Smooth muscle cell (in vitro differentiated cells): ENCODE results near the gene WDR33. TPM values are rescaled to one million over a fixed set of nuclear protein-coding genes. Genes with fewer than 3 reads are reported as not detected.
A peak's percentile ranks its signal among the peaks of the same experiment; 100 is the strongest.

ENCODE experiments used
- DNase-seq: peaks from one replicate; lab custom pipeline; 2025; ENCODE audit not compliant: unreplicated experiment; lab: John Stamatoyannopoulos, UW
- H2AFZ ChIP-seq: fragments of 200-600 bp; sonication (generic); 2 replicates; pipeline ENCODE4 v1.6.0; 2016; ENCODE audit warnings: antibody characterized with exemption, low read depth, mild to moderate bottlenecking
- H3F3A ChIP-seq: fragments of 200-600 bp; sonication (generic); 2 replicates; pipeline ENCODE4 v1.6.0; 2017; ENCODE audit warnings: antibody characterized with exemption, low read depth
- H3K27ac ChIP-seq: fragments of 200-600 bp; sonication (generic); 2 replicates; pipeline ENCODE4 v1.5.1; 2016; ENCODE audit warnings: low read depth, mild to moderate bottlenecking
- H3K27me3 ChIP-seq: fragments of 200-600 bp; sonication (generic); 2 replicates; pipeline ENCODE4 v1.6.1; 2016; ENCODE audit warnings: low read depth, mild to moderate bottlenecking
- H3K36me3 ChIP-seq: fragments of 200-600 bp; sonication (generic); 2 replicates; pipeline ENCODE4 v1.5.1; 2016; ENCODE audit warnings: low read depth
- H3K4me1 ChIP-seq: fragments of 200-600 bp; sonication (generic); 2 replicates; pipeline ENCODE4 v1.5.1; 2016; ENCODE audit warnings: low read depth
- H3K4me2 ChIP-seq: fragments of 200-600 bp; sonication (generic); 2 replicates; pipeline ENCODE4 v1.6.0; 2016; ENCODE audit warnings: mild to moderate bottlenecking
- H3K4me3 ChIP-seq: fragments of 200-600 bp; sonication (generic); 2 replicates; pipeline ENCODE4 v1.5.1; 2016; ENCODE audit warnings: mild to moderate bottlenecking
- H3K79me2 ChIP-seq: fragments of 200-600 bp; sonication (generic); 2 replicates; pipeline ENCODE4 v1.6.0; 2016; ENCODE audit warnings: low read depth, mild to moderate bottlenecking
- H3K9ac ChIP-seq: fragments of 200-600 bp; sonication (generic); 2 replicates; pipeline ENCODE4 v1.6.0; 2016; ENCODE audit warnings: low read depth
- H3K9me3 ChIP-seq: fragments of 200-600 bp; sonication (generic); replicated peaks from 2 replicates; pipeline ENCODE4 v1.5.1; 2016; ENCODE audit warnings: low read depth
- H4K20me1 ChIP-seq: fragments of 200-600 bp; sonication (generic); 2 replicates; pipeline ENCODE4 v1.6.0; 2016; ENCODE audit warnings: low read depth
- WGBS: methylation state at CpG from one replicate; pipeline ENCODE4 v1.1.7; 2016; ENCODE audit warnings: low lambda C conversion rate; 5-methylcytosine and 5-hydroxymethylcytosine counted together
- polyA plus RNA-seq: library from polyadenylated mRNA; unstranded; fragments of >200 nt; fragmentation: Nextera tagmentation; extraction: Ambion mirVana; gene quantifications from 2 replicates; pipeline ENCODE4 v1.2.1, GENCODE V29; 2016
- total RNA-seq: library from RNA; depleted of rRNA; stranded (reverse); fragments of >200 nt; gene quantifications from 2 replicates; pipeline ENCODE4 v1.2.3, GENCODE V29; 2014
- TF ChIP-seq, protein P1 (sequence below): fragments of 200-600 bp; sonication (generic); IDR thresholded peaks from 2 replicates; pipeline ENCODE4 v1.5.1; 2017; ENCODE audit warnings: borderline replicate concordance, mild to moderate bottlenecking, antibody characterized with exemption; ENCODE audit not compliant: insufficient read depth, poor library complexity, severe bottlenecking

The WDR33 gene
- total and polyA plus RNA-seq, 2 experiments from 2014 or later: 30.4 to 43.3 TPM

DNA sequence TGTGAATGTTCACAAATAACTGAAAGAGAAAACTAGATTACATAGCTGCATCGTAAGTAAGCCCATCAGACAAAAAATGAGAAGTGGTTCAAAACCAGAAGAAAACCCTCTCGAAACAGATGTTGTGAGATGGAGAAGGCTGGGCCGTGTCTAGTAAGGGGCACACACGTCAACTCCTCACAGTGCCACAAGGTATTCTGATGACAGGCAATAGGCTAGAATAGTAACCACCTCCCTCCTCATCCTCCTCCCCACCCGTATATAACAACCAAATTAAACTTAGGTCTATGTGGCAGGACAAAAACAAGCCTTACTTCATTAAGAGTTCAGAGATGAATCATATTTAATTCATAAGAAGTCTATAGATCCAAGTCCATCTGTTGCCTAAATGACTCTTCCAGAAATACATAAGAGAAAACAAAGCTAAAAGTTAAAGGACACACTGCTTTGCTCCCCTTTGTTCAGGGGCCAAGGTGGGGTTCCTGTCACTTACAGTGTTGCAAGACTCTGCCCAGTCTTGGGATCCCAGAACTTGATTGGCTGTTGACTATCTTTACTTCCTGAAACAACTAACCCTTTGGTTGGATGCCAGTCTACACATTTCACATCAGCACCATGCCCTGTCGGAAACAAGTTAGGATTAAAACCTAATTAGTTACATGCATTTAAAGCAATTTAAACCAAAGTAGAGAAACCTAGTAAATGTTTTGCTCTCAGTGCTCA is 84.7 kb downstream of the WDR33 start:
- Histone ChIP-seq H3F3A (no peaks in the 10 kb centered on the region), H2AFZ (no peak overlapping the region), H3K36me3 (no peaks in the 10 kb centered on the region), H3K9me3 (no peaks in the 10 kb centered on the region), H3K4me1 (no peaks in the 10 kb centered on the region), H3K4me3 (no peak overlapping the region), H4K20me1 (peaks cover 5% of the 10 kb centered on the region), H3K27me3 (no peaks in the 10 kb centered on the region), H3K4me2 (no peak overlapping the region), H3K79me2 (no peaks in the 10 kb centered on the region), H3K27ac (no peak overlapping the region), H3K9ac (no peak overlapping the region)
- 98% methylated on average over 6 of the region's 6 CpGs for WGBS
- no peak for DNase-seq
- TF ChIP-seq, protein P1, sequence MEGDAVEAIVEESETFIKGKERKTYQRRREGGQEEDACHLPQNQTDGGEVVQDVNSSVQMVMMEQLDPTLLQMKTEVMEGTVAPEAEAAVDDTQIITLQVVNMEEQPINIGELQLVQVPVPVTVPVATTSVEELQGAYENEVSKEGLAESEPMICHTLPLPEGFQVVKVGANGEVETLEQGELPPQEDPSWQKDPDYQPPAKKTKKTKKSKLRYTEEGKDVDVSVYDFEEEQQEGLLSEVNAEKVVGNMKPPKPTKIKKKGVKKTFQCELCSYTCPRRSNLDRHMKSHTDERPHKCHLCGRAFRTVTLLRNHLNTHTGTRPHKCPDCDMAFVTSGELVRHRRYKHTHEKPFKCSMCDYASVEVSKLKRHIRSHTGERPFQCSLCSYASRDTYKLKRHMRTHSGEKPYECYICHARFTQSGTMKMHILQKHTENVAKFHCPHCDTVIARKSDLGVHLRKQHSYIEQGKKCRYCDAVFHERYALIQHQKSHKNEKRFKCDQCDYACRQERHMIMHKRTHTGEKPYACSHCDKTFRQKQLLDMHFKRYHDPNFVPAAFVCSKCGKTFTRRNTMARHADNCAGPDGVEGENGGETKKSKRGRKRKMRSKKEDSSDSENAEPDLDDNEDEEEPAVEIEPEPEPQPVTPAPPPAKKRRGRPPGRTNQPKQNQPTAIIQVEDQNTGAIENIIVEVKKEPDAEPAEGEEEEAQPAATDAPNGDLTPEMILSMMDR: no peak

DNA sequence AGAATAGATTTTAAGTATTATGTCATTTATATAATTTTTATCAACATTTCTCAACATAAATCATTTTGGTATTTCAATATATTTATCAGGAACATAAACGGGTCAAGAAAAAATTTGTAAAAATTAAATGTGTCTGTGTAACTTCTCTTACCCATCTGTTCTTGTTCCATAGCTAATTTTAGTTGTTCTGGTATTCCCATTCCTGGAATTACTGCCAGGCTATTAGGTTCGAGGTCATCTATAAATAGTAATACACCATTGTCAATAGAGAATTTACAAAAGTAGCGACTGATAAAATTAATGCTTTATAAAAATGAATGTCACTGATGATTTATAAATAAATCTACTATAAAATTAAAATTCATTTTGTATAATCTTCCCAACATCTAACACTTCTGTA is 88.2 kb downstream of the WDR33 start:
- H4K20me1 ChIP-seq: peaks cover 22% of the 10 kb centered on the region

DNA sequence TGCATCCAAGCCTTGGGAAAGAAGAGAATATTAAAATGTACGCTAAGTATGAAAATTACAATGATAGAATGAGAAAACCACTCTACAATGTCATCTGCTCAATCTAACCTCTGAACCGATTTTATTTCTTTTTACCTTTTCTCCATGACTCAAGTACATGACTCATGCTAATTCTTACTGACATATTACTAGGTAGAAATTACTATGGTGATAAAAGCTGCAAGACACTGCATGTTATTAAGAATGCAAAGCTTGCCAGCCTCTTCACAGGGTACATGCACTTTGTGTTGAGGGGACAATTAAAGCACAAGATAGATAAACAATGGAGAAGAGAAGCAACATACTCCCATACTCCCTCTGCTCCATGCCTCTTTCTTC is 89.0 kb downstream of the WDR33 start:
- no peaks in the 10 kb centered on the region for H3K36me3 ChIP-seq

More for the DNA sequence above, 88.2 kb downstream of the WDR33 start:
- Histone ChIP-seq H3K4me2 (no peak overlapping the region), H3K4me1 (no peaks in the 10 kb centered on the region), H3K79me2 (no peaks in the 10 kb centered on the region), H3K36me3 (no peaks in the 10 kb centered on the region), H3K27ac (no peak overlapping the region), H2AFZ (no peak overlapping the region), H3K9ac (no peak overlapping the region), H3K27me3 (no peaks in the 10 kb centered on the region), H3K9me3 (no peaks in the 10 kb centered on the region), H3F3A (no peaks in the 10 kb centered on the region), H3K4me3 (no peak overlapping the region)
- TF ChIP-seq, protein P1: no peak
- DNase-seq: no peak
- 98% methylated on average over 3 of the region's 3 CpGs for WGBS

More for the DNA sequence above, 89.0 kb downstream of the WDR33 start:
- no peak overlapping the region for H3K4me3 ChIP-seq
- H3K79me2 ChIP-seq: no peaks in the 10 kb centered on the region
- TF ChIP-seq, protein P1: no peak
- peak overlapping the region; percentile 83 for H3K9ac ChIP-seq
- no peaks in the 10 kb centered on the region for H3K4me1 ChIP-seq
- peak overlapping the region; percentile 58 for H3K4me2 ChIP-seq
- DNase-seq: no peak
- H3K27ac ChIP-seq: peak overlapping the region; percentile 96
- H4K20me1 ChIP-seq: peaks cover 22% of the 10 kb centered on the region
- no peak overlapping the region for H2AFZ ChIP-seq
- H3K27me3 ChIP-seq: no peaks in the 10 kb centered on the region
- H3F3A ChIP-seq: no peaks in the 10 kb centered on the region
- WGBS: 75% methylated on average over 2 of the region's 2 CpGs
- no peaks in the 10 kb centered on the region for H3K9me3 ChIP-seq
